PC-3 (cell line): ENCODE results near the gene CEP131. TPM values are rescaled to one million over a fixed set of nuclear protein-coding genes. Genes with fewer than 3 reads are reported as not detected.

Source experiments
- ATAC-seq: fragments of 200-7000 bp; cut with Tn5 transposase; 2 replicates; pipeline ENCODE4 v1.9.1; 2020; ENCODE audit warnings: mild to moderate bottlenecking, moderate library complexity
- BruUV-seq: library from RNA; stranded (reverse); fragments of 400-500 nt; replicated peaks from 2 replicates; lab custom pipeline; 2021; lab: Mats Ljungman, UMichigan
- CTCF ChIA-PET: fragments of 300-600 bp; sonication (Branson Sonifier 250); formaldehyde crosslinking; loops from one replicate; lab custom pipeline; 2022; ENCODE audit warnings: antibody characterized with exemption; lab: Charles Lee
- POLR2A ChIA-PET: fragments of 300-600 bp; sonication (Branson Sonifier 250); formaldehyde crosslinking; loops from one replicate; lab custom pipeline; 2022; ENCODE audit warnings: antibody characterized with exemption; ENCODE audit not compliant: unreplicated experiment; lab: Charles Lee
- DNase-seq: peaks from one replicate; pipeline ENCODE4 v3.0.0-alpha.2; 2015
- H2AFZ ChIP-seq: fragments of 300-600 bp; sonication (generic); 2 replicates; pipeline ENCODE4 v1.6.0; 2016; ENCODE audit warnings: antibody characterized with exemption, low read length
- H3F3A ChIP-seq: fragments of 300-600 bp; sonication (generic); one replicate; pipeline ENCODE4 v1.6.0; 2017; ENCODE audit warnings: antibody characterized with exemption, low read length, control low read depth, mild to moderate bottlenecking; ENCODE audit not compliant: unreplicated experiment
- H3K27ac ChIP-seq: fragments of 300-600 bp; sonication (generic); 2 replicates; pipeline ENCODE4 v1.5.1; 2016; ENCODE audit warnings: mild to moderate bottlenecking, low read length
- H3K27me3 ChIP-seq: fragments of 300-600 bp; sonication (generic); 2 replicates; pipeline ENCODE4 v1.6.1; 2016; ENCODE audit warnings: low read length, mixed read lengths
- H3K36me3 ChIP-seq: fragments of 300-600 bp; sonication (generic); 2 replicates; pipeline ENCODE4 v1.6.1; 2016; ENCODE audit warnings: low read depth, mixed run types, low read length, mixed read lengths
- H3K4me1 ChIP-seq: fragments of 300-600 bp; sonication (generic); 2 replicates; pipeline ENCODE4 v1.5.1; 2016; ENCODE audit warnings: low read length; ENCODE audit not compliant: insufficient read depth
- H3K4me2 ChIP-seq: fragments of 300-600 bp; sonication (generic); 2 replicates; pipeline ENCODE4 v1.6.0; 2016; ENCODE audit warnings: low read length
- H3K4me3 ChIP-seq: fragments of 300-600 bp; sonication (generic); 2 replicates; pipeline ENCODE4 v1.5.1; 2016; ENCODE audit warnings: mild to moderate bottlenecking, low read length, mixed read lengths
- H3K79me2 ChIP-seq: fragments of 300-600 bp; sonication (generic); 2 replicates; pipeline ENCODE4 v1.6.1; 2017; ENCODE audit warnings: low read length, mixed read lengths
- H3K9ac ChIP-seq: fragments of 300-600 bp; sonication (generic); 2 replicates; pipeline ENCODE4 v1.6.0; 2016; ENCODE audit warnings: mild to moderate bottlenecking, low read length
- H3K9me2 ChIP-seq: fragments of 300-600 bp; sonication (generic); replicated peaks from 2 replicates; pipeline ENCODE4 v1.6.1; 2016; ENCODE audit warnings: mixed run types, low read length, mixed read lengths
- H3K9me3 ChIP-seq: fragments of 300-600 bp; sonication (generic); 2 replicates; pipeline ENCODE4 v1.6.1; 2016; ENCODE audit warnings: low read length, mixed read lengths
- H4K20me1 ChIP-seq: fragments of 300-600 bp; sonication (generic); 2 replicates; pipeline ENCODE4 v1.6.1; 2016; ENCODE audit warnings: low read length, mixed read lengths
- CTCF ChIP-seq: fragments of 300-600 bp; sonication (generic); conservative IDR thresholded peaks from 2 replicates; pipeline ENCODE4 v1.5.1; 2017; ENCODE audit warnings: antibody characterized with exemption, low read depth, mild to moderate bottlenecking, low read length
- EZH2 ChIP-seq: fragments of 300-600 bp; sonication (generic); IDR thresholded peaks from one replicate; pipeline ENCODE4 v1.6.1; 2017; ENCODE audit warnings: antibody characterized with exemption, mild to moderate bottlenecking, low read length; ENCODE audit not compliant: unreplicated experiment
- EZH2phosphoT487 ChIP-seq: fragments of 300-600 bp; sonication (generic); IDR thresholded peaks from 2 replicates; pipeline ENCODE4 v1.6.1; 2018; ENCODE audit warnings: mild to moderate bottlenecking, antibody characterized with exemption, low read length, borderline replicate concordance
- intact Hi-C: fragments of 100-400 bp; cut with micrococcal nuclease; formaldehyde crosslinking; loops from 2 replicates; pipeline ENCODE4 v1.9.0; 2023
- total RNA-seq: library from RNA; depleted of rRNA; stranded (reverse); fragments of >200 nt; gene quantifications from 2 replicates; pipeline ENCODE4 v1.2.3, GENCODE V29; 2014

CEP131 gene
- total RNA-seq, 1 experiment from 2014 or later, result 32.1 TPM

- ChIA-PET CTCF (no interaction called here), POLR2A (no interaction called here)
- Histone ChIP-seq H3F3A (no peaks in the 10 kb centered on the region), H3K4me3 (no peak overlapping the region), H3K79me2 (no peaks in the 10 kb centered on the region), H3K9me2 (no peaks in the 10 kb centered on the region), H3K4me1 (no peaks in the 10 kb centered on the region), H3K27ac (no peak overlapping the region), H3K36me3 (no peaks in the 10 kb centered on the region), H4K20me1 (no peaks in the 10 kb centered on the region), H3K9ac (no peak overlapping the region), H2AFZ (no peak overlapping the region), H3K27me3 (peaks cover under 1% of the 10 kb centered on the region; the same call in 1 of the 2 replicates), H3K9me3 (no peaks in the 10 kb centered on the region), H3K4me2 (no peak overlapping the region)
- TF ChIP-seq CTCF (no peak), EZH2phosphoT487 (no peak), EZH2 (no peak)
- intact Hi-C loops, result no loop called here
- BruUV-seq, result no TSS peak
- DNase-seq (no peak), ATAC-seq (no peak)
Observed at GRCh38 chr17:81159611-81160265, 63.0 kb downstream of the CEP131 start.

GRCh38 chr17:81158688-81159590, 63.8 kb downstream of the CEP131 start:
- CTCF ChIA-PET, result no interaction called here
- BruUV-seq, result no TSS peak
- intact Hi-C loops, result no loop called here

More at GRCh38 chr17:81158688-81159590, 63.8 kb downstream of the CEP131 start:
- Histone ChIP-seq H3K4me2 (no peak overlapping the region), H3K27ac (no peak overlapping the region), H2AFZ (no peak overlapping the region), H3K9me2 (no peaks in the 10 kb centered on the region), H3F3A (no peaks in the 10 kb centered on the region), H3K79me2 (no peaks in the 10 kb centered on the region), H3K4me3 (no peak overlapping the region), H3K4me1 (no peaks in the 10 kb centered on the region), H4K20me1 (no peaks in the 10 kb centered on the region), H3K9me3 (no peaks in the 10 kb centered on the region), H3K9ac (no peak overlapping the region), H3K36me3 (no peaks in the 10 kb centered on the region), H3K27me3 (no peaks in the 10 kb centered on the region)
- POLR2A ChIA-PET, result no interaction called here
- DNase-seq, result no peak
- ATAC-seq, result no peak
- TF ChIP-seq CTCF, result no peak
- TF ChIP-seq EZH2phosphoT487, result no peak
- TF ChIP-seq EZH2, result no peak
